Right lobe of liver (tissue), 6 donors: ENCODE measurements around the gene AARS1. TPM values are rescaled to one million over a fixed set of nuclear protein-coding genes. Genes with fewer than 3 reads are reported as not detected.
A peak's percentile ranks its signal among the peaks of the same experiment; 100 is the strongest.
"Not testable (repeated sequence)": the region's sequence is repeated elsewhere in the genome, so short reads cannot be mapped to it uniquely, and the experiment has no call there.

ENCODE experiments used
- ATAC-seq, 4 donors: fragments of 200-7000 bp; cut with Tn5 transposase; one replicate each; pipeline ENCODE4 v1.9.1; 2020; ENCODE audit warnings: mild to moderate bottlenecking in 4 of 4, moderate library complexity in 4 of 4
- DNase-seq, 3 donors: peaks; one replicate each; pipeline ENCODE4 v3.0.0-alpha.2; 2020
- H3K27ac ChIP-seq, 3 donors: fragments of 200-600 bp; one replicate each; pipeline ENCODE4 v1.8.0; 2022
- H3K27me3 ChIP-seq, 2 donors: fragments of 200-600 bp; one replicate each; pipeline ENCODE4 v1.8.0; 2022
- H3K36me3 ChIP-seq, 4 donors: fragments of 200-600 bp; sonication (generic) in 1 of 4; one replicate each; pipeline versions ENCODE4 v1.5.1 to v1.8.0; 2017 to 2022; ENCODE audit warnings: control low read depth in 1 of 4
- H3K4me1 ChIP-seq, 4 donors: fragments of 200-600 bp; sonication (generic) in 1 of 4; one replicate each; pipeline versions ENCODE4 v1.5.1 to v1.8.0; 2017 to 2022; ENCODE audit warnings: control low read depth in 1 of 4
- H3K4me3 ChIP-seq, 3 donors: fragments of 200-600 bp; one replicate each; pipeline ENCODE4 v1.8.0; 2022
- H3K9me3 ChIP-seq, 4 donors: fragments of 200-600 bp; sonication (generic) in 1 of 4; one replicate each; pipeline versions ENCODE4 v1.5.1 to v1.8.0; 2017 to 2022; ENCODE audit warnings: control low read depth in 1 of 4
- POLR2A ChIP-seq: fragments of 450-650 bp; IDR thresholded peaks from one replicate; pipeline ENCODE4 v1.6.1; 2017; ENCODE audit warnings: antibody characterized with exemption, mild to moderate bottlenecking
- WGBS: methylation state at CpG from one replicate; pipeline ENCODE4 v1.1.6; 2018; ENCODE audit warnings: low coverage, low lambda C conversion rate; ENCODE audit not compliant: insufficient coverage; ENCODE audit errors: missing lambda C conversion rate; 5-methylcytosine and 5-hydroxymethylcytosine counted together
- intact Hi-C, 2 donors: fragments of 100-400 bp; cut with DNase I; formaldehyde crosslinking; loops; one replicate each; pipeline versions ENCODE4 v1.11.2 to v1.14.1; 2022
- long read RNA-seq: library from polyadenylated mRNA; unstranded; transcript quantifications from one replicate; pipeline ENCODE4 v2.0.0, GENCODE V29; 2019
- total RNA-seq, 6 experiments: library from RNA; depleted of rRNA in 2 of 6; stranded (reverse); fragments of >200 nt in 2 of 6; fragmentation: NEBNext Ultra II Directional in 3 of 6; extraction: Animal tissue kit (Norgen Biotek cat#: 25700) in 3 of 6; gene quantifications; one replicate each; pipeline versions ENCODE4 v1.1.0 to v1.2.4, GENCODE V29; 2016 to 2023
- TF ChIP-seq, protein P1 (sequence below), 4 donors: fragments of 200-600 bp in 3 of 4; fragments of 450-650 bp in 1 of 4; IDR thresholded peaks; one replicate each; pipeline versions ENCODE4 v1.5.1 to v1.8.0; 2016 to 2022; ENCODE audit warnings: antibody characterized with exemption in 4 of 4, mild to moderate bottlenecking in 2 of 4
- donor health status: DM: no; HTN: yes; CAD: no.
- donor health status: DM: no; HTN: no; CAD: no.
- donor health status: DM: no; HTN: no; CAD: no.
- donor health status: DM: no; HTN: yes; CAD: no.
- donor health status: DM: no; HTN: yes; CAD: no.

AARS1 gene
- 10 to 100 TPM; 74.2 to 91.8 (median 80.7) TPM for total RNA-seq
- long read RNA-seq, transcript AARS-201 (21 exons, 3,477 nt), result major isoform, 5 of 10 reads
- long read RNA-seq, partial matches to known transcripts, result 4 of 10 reads
- long read RNA-seq, other reads (novel, unspliced or antisense), result 1 of 10 reads

DNA sequence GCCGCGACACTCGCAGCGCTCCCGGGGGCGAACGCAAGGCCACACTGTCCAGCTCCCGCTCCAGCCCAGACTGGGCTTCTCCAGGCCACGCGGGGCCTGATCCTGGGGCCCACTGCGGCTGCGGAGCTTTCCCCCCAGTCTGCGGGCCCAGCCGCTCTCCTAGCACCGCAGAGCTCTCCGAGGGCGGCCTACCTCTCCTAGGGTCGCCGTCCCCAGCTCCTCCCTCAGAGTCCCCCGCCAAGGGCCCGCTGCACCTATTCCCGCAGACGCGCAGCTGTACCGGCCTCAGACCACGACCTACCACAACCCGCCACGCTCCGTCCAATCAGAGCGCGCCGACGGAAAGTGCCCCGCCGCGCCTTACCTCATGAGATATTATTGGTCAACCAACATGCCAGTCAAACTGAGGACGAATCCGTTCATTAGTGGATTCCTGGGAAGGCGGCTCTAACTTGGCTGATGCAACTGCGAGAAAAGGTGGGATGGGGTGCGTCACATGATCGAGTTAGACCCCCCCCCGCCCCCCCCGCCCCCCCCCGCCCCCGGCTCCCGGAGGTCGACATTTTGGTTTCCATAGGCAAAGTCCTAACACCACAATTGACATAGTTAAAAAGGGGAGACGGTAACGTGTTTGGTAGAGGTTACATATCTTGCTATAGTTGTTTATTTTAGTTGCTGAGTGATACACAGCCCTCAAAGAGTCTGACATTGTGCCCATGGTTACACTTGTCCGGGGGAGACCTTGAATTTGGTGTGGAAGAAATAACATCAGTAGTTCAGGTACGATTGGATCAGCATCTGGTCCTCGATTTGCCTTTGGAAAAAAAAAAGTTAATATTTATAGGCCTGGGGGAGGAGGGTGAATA, at the start of gene AARS1:
Gene AARS1, minus strand, starts transcription at position 278 of the 866 bp plus-strand sequence. CDS start 6,743 bp downstream, outside the sequence.
- intact Hi-C loops, result no loop called here
- H3K4me1 ChIP-seq, result peaks cover 0 to 19% (median 2%) of the 10 kb centered on the region in 4 donors
- DNase-seq (peak; percentile 97 to 98 (median 97)), ATAC-seq (peak; percentile 96 to 99 (median 98))
- H3K9me3 ChIP-seq, result no peaks in the 10 kb centered on the region
- H3K27ac ChIP-seq, result peak within 1 kb of the TSS; percentile 77 to 93 (median 88)
- H3K27me3 ChIP-seq, result no peaks in the 10 kb centered on the region
- 5% methylated on average over 19 of the region's 53 CpGs for WGBS
- H3K4me3 ChIP-seq, result peak within 1 kb of the TSS; percentile 79 to 95 (median 88)
- TF ChIP-seq, protein P1, sequence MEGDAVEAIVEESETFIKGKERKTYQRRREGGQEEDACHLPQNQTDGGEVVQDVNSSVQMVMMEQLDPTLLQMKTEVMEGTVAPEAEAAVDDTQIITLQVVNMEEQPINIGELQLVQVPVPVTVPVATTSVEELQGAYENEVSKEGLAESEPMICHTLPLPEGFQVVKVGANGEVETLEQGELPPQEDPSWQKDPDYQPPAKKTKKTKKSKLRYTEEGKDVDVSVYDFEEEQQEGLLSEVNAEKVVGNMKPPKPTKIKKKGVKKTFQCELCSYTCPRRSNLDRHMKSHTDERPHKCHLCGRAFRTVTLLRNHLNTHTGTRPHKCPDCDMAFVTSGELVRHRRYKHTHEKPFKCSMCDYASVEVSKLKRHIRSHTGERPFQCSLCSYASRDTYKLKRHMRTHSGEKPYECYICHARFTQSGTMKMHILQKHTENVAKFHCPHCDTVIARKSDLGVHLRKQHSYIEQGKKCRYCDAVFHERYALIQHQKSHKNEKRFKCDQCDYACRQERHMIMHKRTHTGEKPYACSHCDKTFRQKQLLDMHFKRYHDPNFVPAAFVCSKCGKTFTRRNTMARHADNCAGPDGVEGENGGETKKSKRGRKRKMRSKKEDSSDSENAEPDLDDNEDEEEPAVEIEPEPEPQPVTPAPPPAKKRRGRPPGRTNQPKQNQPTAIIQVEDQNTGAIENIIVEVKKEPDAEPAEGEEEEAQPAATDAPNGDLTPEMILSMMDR (IDR thresholded peaks at IDR 0.05), result no peak
- peak; percentile 98 for TF ChIP-seq POLR2A
- peaks cover 0 to 7% (median 1%) of the 10 kb centered on the region in 4 donors for H3K36me3 ChIP-seq

DNA sequence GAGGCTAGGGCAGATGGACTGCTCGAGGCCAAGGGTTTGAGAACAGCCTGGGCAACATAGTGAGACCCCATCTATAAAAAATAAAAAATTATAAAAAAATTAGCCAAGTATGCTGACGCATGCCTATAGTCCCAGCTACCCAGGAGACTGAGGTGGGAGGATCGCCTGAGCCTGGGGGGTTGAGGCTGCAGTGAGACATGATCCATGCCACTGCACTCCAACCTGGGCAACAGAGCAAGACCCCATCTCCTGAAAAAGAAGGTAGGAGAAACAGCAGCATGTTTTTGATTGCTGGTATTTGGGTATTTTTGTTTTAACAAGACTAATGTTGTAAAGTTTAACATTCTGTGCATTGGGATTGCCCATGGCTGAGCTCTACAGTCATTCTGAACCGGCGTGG, 48.5 kb upstream of the AARS1 start:
- no peak overlapping the region for H3K4me3 ChIP-seq
- no peak for ATAC-seq
- no peak overlapping the region for H3K27ac ChIP-seq
- 96% methylated on average over 4 of the region's 5 CpGs for WGBS
- intact Hi-C loops, result no loop called here
- H3K4me1 ChIP-seq, result no peaks in the 10 kb centered on the region
- H3K36me3 ChIP-seq, result peaks cover 0 to 26% (median 12%) of the 10 kb centered on the region in 4 donors
- no peak for DNase-seq
- TF ChIP-seq, protein P1 (IDR thresholded peaks at IDR 0.05), result no peak
- no peak for TF ChIP-seq POLR2A
- no peaks in the 10 kb centered on the region for H3K27me3 ChIP-seq
- no peaks in the 10 kb centered on the region for H3K9me3 ChIP-seq

DNA sequence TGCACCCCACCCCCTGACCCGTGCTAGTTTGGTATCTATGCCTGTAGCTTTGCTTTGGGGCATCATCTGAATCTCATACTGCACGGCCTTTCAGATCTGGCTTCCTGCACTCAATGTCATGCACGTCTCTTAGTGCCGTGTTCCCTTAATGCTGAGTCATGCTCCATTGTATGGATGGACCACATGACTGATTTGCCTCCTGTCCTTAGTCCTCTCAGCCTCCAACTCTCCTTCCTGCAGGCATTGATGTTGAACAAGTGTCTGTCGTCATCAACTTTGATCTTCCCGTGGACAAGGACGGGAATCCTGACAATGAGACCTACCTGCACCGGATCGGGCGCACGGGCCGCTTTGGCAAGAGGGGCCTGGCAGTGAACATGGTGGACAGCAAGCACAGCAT, 43.4 kb upstream of the AARS1 start:
- H3K4me3 ChIP-seq, intact Hi-C loops, DNase-seq, H3K27me3 ChIP-seq, H3K9me3 ChIP-seq, H3K4me1 ChIP-seq, ATAC-seq, H3K27ac ChIP-seq: not testable (repeated sequence)
- WGBS, result 73% methylated on average over 4 of the region's 12 CpGs
- peaks cover 0 to 47% (median 14%) of the 10 kb centered on the region in 4 donors for H3K36me3 ChIP-seq

DNA sequence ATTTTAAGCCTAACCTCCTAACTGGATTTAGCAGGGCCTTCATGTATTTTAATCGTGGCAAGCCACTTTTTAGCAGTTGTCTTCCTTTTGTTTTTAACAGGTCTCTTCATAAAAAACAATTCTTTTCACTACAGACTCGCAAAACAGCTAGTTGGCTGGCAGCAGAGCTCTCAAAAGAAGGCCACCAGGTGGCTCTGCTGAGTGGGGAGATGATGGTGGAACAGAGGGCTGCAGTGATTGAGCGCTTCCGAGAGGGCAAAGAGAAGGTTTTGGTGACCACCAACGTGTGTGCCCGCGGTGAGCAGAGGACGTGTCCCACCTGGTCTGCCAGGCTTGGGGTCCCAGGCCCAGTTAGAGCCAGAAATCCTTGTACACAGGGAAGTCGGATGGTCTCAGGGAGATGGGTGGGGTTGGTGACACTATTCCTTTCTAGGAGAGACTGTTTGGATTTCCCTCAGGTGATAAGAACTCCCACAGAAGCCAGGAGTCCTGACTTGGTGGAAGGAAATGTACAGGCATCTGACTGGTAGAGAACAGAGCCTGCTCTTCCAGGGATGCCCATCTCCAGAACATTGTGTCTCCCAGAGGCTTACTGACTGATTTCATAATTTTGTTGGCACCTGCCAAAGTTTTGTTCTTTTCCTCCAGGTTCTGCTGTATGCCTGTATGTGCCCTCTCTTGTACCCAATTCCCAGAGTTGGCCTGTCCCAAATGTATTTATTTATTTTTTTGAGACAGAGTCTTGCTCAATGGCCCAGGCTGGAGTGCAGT, 42.5 kb upstream of the AARS1 start:
- H3K9me3 ChIP-seq, result no peaks in the 10 kb centered on the region
- DNase-seq (no peak), ATAC-seq (peak; percentile 70 to 91 (median 84))
- no peak overlapping the region for H3K27ac ChIP-seq
- TF ChIP-seq, protein P1 (IDR thresholded peaks at IDR 0.05), result peak; percentile 36 to 55 (median 48)
- no peak for TF ChIP-seq POLR2A
- peaks cover 0 to 49% (median 14%) of the 10 kb centered on the region in 4 donors for H3K36me3 ChIP-seq
- no peaks in the 10 kb centered on the region for H3K27me3 ChIP-seq
- H3K4me3 ChIP-seq, result no peak overlapping the region
- H3K4me1 ChIP-seq, result peaks cover 0 to 8% (median 0%) of the 10 kb centered on the region in 4 donors
- intact Hi-C loops, result no loop called here
- 70% methylated on average over 8 of the region's 9 CpGs for WGBS
